ENCODE results near the gene DHCR24. TPM values are rescaled to one million over a fixed set of nuclear protein-coding genes. Genes with fewer than 3 reads are reported as not detected.

The DHCR24 gene
- total RNA-seq, 2 donors from 2014 or later = 243 to 340 TPM

DNA sequence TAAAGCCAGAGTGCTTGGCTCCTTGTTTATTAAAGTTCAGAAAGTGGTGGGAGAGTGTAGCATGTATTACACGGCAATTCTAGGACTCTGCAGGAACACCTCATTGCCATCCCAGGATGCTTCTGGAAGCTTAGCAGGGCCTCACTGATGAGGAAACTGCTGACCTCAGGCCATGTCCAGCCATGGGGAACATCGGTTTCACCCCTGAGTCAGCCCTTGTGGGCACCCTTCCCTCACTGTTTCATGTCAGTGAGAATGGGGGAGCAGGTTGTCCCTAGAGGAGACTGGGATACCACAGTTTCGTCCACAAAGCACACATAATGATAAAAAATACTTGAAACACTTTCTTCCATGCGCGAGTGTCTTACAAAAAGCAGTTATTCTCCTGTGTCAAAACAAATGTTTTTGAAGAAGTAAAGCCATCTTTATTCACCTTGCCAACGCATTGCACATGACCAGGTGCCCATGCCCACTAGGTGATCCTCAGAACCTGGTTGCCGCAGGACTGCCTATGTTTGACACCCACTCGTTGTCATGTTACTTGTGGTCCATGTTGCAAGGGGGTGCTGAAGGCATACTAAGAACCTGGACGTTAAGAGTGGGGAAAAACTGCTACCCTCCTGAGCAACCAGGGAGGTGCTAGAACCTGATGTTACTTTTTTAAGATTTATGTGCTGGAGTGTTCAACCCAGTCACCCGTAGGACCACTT is 44.6 kb downstream of the DHCR24 start:
- Histone ChIP-seq H3K27ac (ENCODE audit: low read depth, low read length) (peak overlapping the region; percentile 44), H3K9me3 (ENCODE audit: control insufficient read depth, low read length) (no peaks in the 10 kb centered on the region), H3K27me3 (ENCODE audit: control insufficient read depth, insufficient read depth, low read length, poor library complexity, severe bottlenecking) (no peaks in the 10 kb centered on the region), H3K36me3 (ENCODE audit: control insufficient read depth, insufficient read depth, low read length) (peaks cover 5% of the 10 kb centered on the region), H3K4me1 (ENCODE audit: control insufficient read depth, insufficient read depth, low read length) (no peaks in the 10 kb centered on the region), H3K4me3 (ENCODE audit: low read length) (no peak overlapping the region), H3K9ac (ENCODE audit: extremely low read depth, low read length, poor library complexity, severe bottlenecking) (no peak overlapping the region)
- no peaks in the 10 kb centered on the region for H3K4me1 Mint-ChIP-seq
- TF ChIP-seq, protein P1, sequence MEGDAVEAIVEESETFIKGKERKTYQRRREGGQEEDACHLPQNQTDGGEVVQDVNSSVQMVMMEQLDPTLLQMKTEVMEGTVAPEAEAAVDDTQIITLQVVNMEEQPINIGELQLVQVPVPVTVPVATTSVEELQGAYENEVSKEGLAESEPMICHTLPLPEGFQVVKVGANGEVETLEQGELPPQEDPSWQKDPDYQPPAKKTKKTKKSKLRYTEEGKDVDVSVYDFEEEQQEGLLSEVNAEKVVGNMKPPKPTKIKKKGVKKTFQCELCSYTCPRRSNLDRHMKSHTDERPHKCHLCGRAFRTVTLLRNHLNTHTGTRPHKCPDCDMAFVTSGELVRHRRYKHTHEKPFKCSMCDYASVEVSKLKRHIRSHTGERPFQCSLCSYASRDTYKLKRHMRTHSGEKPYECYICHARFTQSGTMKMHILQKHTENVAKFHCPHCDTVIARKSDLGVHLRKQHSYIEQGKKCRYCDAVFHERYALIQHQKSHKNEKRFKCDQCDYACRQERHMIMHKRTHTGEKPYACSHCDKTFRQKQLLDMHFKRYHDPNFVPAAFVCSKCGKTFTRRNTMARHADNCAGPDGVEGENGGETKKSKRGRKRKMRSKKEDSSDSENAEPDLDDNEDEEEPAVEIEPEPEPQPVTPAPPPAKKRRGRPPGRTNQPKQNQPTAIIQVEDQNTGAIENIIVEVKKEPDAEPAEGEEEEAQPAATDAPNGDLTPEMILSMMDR (conservative IDR thresholded peaks at IDR 0.05) = no peak
- no peak overlapping the region for H3K27ac Mint-ChIP-seq
- no peaks in the 10 kb centered on the region for H3K27me3 Mint-ChIP-seq (ENCODE audit: insufficient read depth)
- no peak overlapping the region for H3K4me3 Mint-ChIP-seq
- H3K9me3 Mint-ChIP-seq = no peaks in the 10 kb centered on the region
- peaks cover 9% of the 10 kb centered on the region for H3K36me3 Mint-ChIP-seq (ENCODE audit: low read depth)
- peak; percentile 32 for DNase-seq
- 89 to 93% methylated on average over 7 to 10 of the region's 10 CpGs for WGBS, 2 experiments (ENCODE audit: insufficient coverage in 1 of 2, insufficient read length in 1 of 2)

DNA sequence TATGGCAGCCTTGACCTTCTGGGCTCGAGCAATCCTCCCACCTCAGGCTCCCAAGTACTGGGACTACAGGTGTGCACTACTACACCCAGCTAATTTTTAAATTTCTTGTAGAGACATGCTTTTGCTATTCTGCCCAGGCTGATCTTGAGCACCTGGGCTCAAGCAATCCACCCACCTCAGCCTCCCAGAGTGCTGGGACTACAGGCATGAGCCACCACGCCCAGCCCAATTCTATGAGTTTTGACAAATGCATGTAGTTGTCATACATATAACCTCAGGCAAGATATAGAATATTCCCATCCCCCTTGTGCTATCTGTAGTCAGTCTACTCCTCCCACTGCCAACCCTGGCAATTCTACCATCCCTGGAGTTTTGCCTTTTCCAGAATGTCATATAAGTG is 47.2 kb downstream of the DHCR24 start:
- TF ChIP-seq, protein P1 (conservative IDR thresholded peaks at IDR 0.05) = no peak
- no peak overlapping the region for H3K4me3 Mint-ChIP-seq
- peak; percentile 12 for DNase-seq
- Histone ChIP-seq H3K27me3 (ENCODE audit: control insufficient read depth, insufficient read depth, low read length, poor library complexity, severe bottlenecking) (no peaks in the 10 kb centered on the region), H3K36me3 (ENCODE audit: control insufficient read depth, insufficient read depth, low read length) (no peaks in the 10 kb centered on the region), H3K9ac (ENCODE audit: extremely low read depth, low read length, poor library complexity, severe bottlenecking) (no peak overlapping the region), H3K4me3 (ENCODE audit: low read length) (no peak overlapping the region), H3K27ac (ENCODE audit: low read depth, low read length) (no peak overlapping the region), H3K9me3 (ENCODE audit: control insufficient read depth, low read length) (no peaks in the 10 kb centered on the region), H3K4me1 (ENCODE audit: control insufficient read depth, insufficient read depth, low read length) (no peaks in the 10 kb centered on the region)
- no peaks in the 10 kb centered on the region for H3K9me3 Mint-ChIP-seq
- 40 to 50% methylated on average over 2 of the region's 2 CpGs for WGBS, 2 experiments (ENCODE audit: insufficient coverage in 1 of 2, insufficient read length in 1 of 2)
- H3K27ac Mint-ChIP-seq = no peak overlapping the region
- H3K36me3 Mint-ChIP-seq (ENCODE audit: low read depth) = peaks cover 5% of the 10 kb centered on the region
- no peaks in the 10 kb centered on the region for H3K27me3 Mint-ChIP-seq (ENCODE audit: insufficient read depth)
- H3K4me1 Mint-ChIP-seq = no peaks in the 10 kb centered on the region

GRCh38 chr1:54838565-54839180 is 48.3 kb downstream of the DHCR24 start:
- H3K27ac ChIP-seq (ENCODE audit: low read depth, low read length) = no peak overlapping the region
- no peak overlapping the region for H3K27ac Mint-ChIP-seq
- WGBS, 2 experiments (ENCODE audit: insufficient coverage in 1 of 2, insufficient read length in 1 of 2) = 89 to 100% methylated on average over 1 to 5 of the region's 5 CpGs
- H3K4me1 ChIP-seq (ENCODE audit: control insufficient read depth, insufficient read depth, low read length) = no peaks in the 10 kb centered on the region
- DNase-seq = peak; percentile 26
- no peak overlapping the region for H3K4me3 ChIP-seq (ENCODE audit: low read length)
- no peak overlapping the region for H3K9ac ChIP-seq (ENCODE audit: extremely low read depth, low read length, poor library complexity, severe bottlenecking)
- H3K36me3 ChIP-seq (ENCODE audit: control insufficient read depth, insufficient read depth, low read length) = no peaks in the 10 kb centered on the region
- H3K4me1 Mint-ChIP-seq = no peaks in the 10 kb centered on the region
- no peaks in the 10 kb centered on the region for H3K27me3 Mint-ChIP-seq (ENCODE audit: insufficient read depth)
- no peak overlapping the region for H3K4me3 Mint-ChIP-seq
- TF ChIP-seq, protein P1 (conservative IDR thresholded peaks at IDR 0.05) = no peak
- no peaks in the 10 kb centered on the region for H3K9me3 ChIP-seq (ENCODE audit: control insufficient read depth, low read length)
- no peaks in the 10 kb centered on the region for H3K27me3 ChIP-seq (ENCODE audit: control insufficient read depth, insufficient read depth, low read length, poor library complexity, severe bottlenecking)
- H3K9me3 Mint-ChIP-seq = no peaks in the 10 kb centered on the region
- peaks cover 5% of the 10 kb centered on the region for H3K36me3 Mint-ChIP-seq (ENCODE audit: low read depth)

All from endodermal cell (in vitro differentiated cells).